ENCODE data around the gene TMEM165. TPM values are rescaled to one million over a fixed set of nuclear protein-coding genes. Genes with fewer than 3 reads are reported as not detected.
"Not testable (repeated sequence)": the region's sequence is repeated elsewhere in the genome, so short reads cannot be mapped to it uniquely, and the experiment has no call there.

Gene TMEM165
- polyA plus RNA-seq, 1 donor: 59.3 TPM

DNA sequence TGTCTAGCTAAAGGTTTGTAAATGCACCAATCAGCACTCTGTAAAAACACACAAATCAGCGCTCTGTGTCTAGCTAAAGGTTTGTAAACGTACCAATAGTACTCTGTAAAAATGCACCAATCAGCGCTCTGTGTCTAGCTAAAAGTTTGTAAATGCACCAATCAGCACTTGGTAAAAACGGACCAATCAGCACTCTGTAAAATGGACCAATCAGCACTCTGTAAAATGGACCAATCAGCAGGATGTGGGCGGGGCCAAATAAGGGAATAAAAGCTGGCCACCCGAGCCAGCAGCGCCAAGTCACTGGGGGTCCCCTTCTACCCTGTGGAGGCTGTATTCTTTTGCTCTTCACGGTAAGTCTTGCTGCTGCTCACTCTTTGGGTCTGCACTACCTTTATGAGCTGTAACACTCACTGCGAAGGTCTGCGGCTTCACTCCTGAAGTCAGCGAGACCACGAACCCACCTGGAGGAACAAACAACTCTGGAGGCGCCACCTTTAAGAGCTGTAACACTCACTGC, 42.5 kb upstream of the TMEM165 start:
- H3K4me3 ChIP-seq (ENCODE audit: low read length); H3K9me3 ChIP-seq (ENCODE audit: control insufficient read depth, low read depth, low read length); DNase-seq; H3K4me1 ChIP-seq (ENCODE audit: control insufficient read depth, insufficient read depth, low read length); H3K27ac ChIP-seq (ENCODE audit: low read length); H3K36me3 ChIP-seq (ENCODE audit: control insufficient read depth, insufficient read depth, low read length); H3K27me3 ChIP-seq (ENCODE audit: control insufficient read depth, insufficient read depth, low read length): not testable (repeated sequence)
- no CpG with 5 or more reads among the region's 13 CpGs for WGBS (ENCODE audit: insufficient coverage, low lambda C conversion rate)

GRCh38 chr4:55354648-55355047, 41.1 kb upstream of the TMEM165 start:
- no CpG with 5 or more reads among the region's 8 CpGs for WGBS (ENCODE audit: insufficient coverage, low lambda C conversion rate)
- no peak for DNase-seq
- no peaks in the 10 kb centered on the region for H3K27me3 ChIP-seq (ENCODE audit: control insufficient read depth, insufficient read depth, low read length)

DNA sequence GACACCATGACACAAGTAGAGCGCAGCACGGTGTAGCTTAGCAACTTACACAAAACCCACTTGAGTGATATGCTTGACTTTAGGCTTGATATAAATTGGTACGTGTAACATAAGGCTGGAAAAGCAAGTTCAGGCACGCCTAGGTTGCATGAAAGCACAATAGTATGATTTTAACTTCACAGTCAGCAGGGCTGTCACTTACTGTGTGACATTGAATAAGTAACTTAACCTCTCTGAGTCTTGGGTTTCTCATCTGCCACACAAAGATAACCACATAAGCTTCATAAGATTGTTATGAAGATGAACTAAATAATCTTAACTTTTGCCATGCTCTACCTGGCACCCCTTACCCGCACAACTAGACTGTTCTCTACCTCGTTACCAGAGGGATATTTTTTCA, 40.2 kb upstream of the TMEM165 start:
- Histone ChIP-seq H3K27me3 (ENCODE audit: control insufficient read depth, insufficient read depth, low read length) (no peaks in the 10 kb centered on the region), H3K4me3 (ENCODE audit: low read length) (no peak overlapping the region), H3K4me1 (ENCODE audit: control insufficient read depth, insufficient read depth, low read length) (no peaks in the 10 kb centered on the region), H3K27ac (ENCODE audit: low read length) (no peak overlapping the region), H3K36me3 (ENCODE audit: control insufficient read depth, insufficient read depth, low read length) (peaks cover 3% of the 10 kb centered on the region), H3K9me3 (ENCODE audit: control insufficient read depth, low read depth, low read length) (no peaks in the 10 kb centered on the region)
- DNase-seq: no peak
- WGBS (ENCODE audit: insufficient coverage, low lambda C conversion rate): 100% methylated on average over 2 of the region's 6 CpGs

More at GRCh38 chr4:55354648-55355047, 41.1 kb upstream of the TMEM165 start:
- Histone ChIP-seq H3K4me1 (ENCODE audit: control insufficient read depth, insufficient read depth, low read length) (no peaks in the 10 kb centered on the region), H3K4me3 (ENCODE audit: low read length) (no peak overlapping the region), H3K9me3 (ENCODE audit: control insufficient read depth, low read depth, low read length) (no peaks in the 10 kb centered on the region), H3K36me3 (ENCODE audit: control insufficient read depth, insufficient read depth, low read length) (peaks cover 3% of the 10 kb centered on the region), H3K27ac (ENCODE audit: low read length) (no peak overlapping the region)

- WGBS (ENCODE audit: insufficient coverage, low lambda C conversion rate): no CpG with 5 or more reads among the region's 5 CpGs
- H3K36me3 ChIP-seq (ENCODE audit: control insufficient read depth, insufficient read depth, low read length): peaks cover 3% of the 10 kb centered on the region
- H3K4me3 ChIP-seq (ENCODE audit: low read length): no peak overlapping the region
- no peaks in the 10 kb centered on the region for H3K4me1 ChIP-seq (ENCODE audit: control insufficient read depth, insufficient read depth, low read length)
- no peak overlapping the region for H3K27ac ChIP-seq (ENCODE audit: low read length)
- DNase-seq: no peak
- no peaks in the 10 kb centered on the region for H3K9me3 ChIP-seq (ENCODE audit: control insufficient read depth, low read depth, low read length)
- no peaks in the 10 kb centered on the region for H3K27me3 ChIP-seq (ENCODE audit: control insufficient read depth, insufficient read depth, low read length)
These were observed 38.7 kb upstream of the TMEM165 start for GRCh38 chr4:55356991-55357461.

GRCh38 chr4:55358246-55358645, 37.5 kb upstream of the TMEM165 start:
- DNase-seq: no peak
- Histone ChIP-seq H3K4me3 (ENCODE audit: low read length) (no peak overlapping the region), H3K27ac (ENCODE audit: low read length) (no peak overlapping the region), H3K27me3 (ENCODE audit: control insufficient read depth, insufficient read depth, low read length) (no peaks in the 10 kb centered on the region), H3K36me3 (ENCODE audit: control insufficient read depth, insufficient read depth, low read length) (peaks cover 3% of the 10 kb centered on the region), H3K9me3 (ENCODE audit: control insufficient read depth, low read depth, low read length) (no peaks in the 10 kb centered on the region), H3K4me1 (ENCODE audit: control insufficient read depth, insufficient read depth, low read length) (no peaks in the 10 kb centered on the region)
- no CpG with 5 or more reads among the region's 2 CpGs for WGBS (ENCODE audit: insufficient coverage, low lambda C conversion rate)

DNA sequence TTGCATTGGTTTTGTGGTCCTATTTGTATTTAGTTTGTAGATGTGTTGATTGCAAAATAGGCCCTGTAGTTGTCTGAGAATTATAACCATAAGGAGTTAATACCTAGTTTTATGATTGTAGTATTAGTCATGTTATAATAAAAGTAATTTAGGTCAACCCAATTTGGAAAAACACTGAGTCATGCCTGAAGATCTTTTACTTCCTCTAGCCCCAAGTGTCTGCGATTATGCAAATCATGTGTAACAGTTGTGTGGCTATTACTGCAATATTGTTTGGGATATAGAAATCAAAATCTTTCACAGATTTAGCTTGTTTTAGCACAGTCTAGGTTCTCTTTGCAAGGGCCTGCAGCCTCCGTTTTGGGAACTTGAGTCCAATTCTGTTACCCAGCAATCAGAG, 37.1 kb upstream of the TMEM165 start:
- Histone ChIP-seq H3K36me3 (ENCODE audit: control insufficient read depth, insufficient read depth, low read length) (peaks cover 3% of the 10 kb centered on the region), H3K27me3 (ENCODE audit: control insufficient read depth, insufficient read depth, low read length) (no peaks in the 10 kb centered on the region), H3K27ac (ENCODE audit: low read length) (no peak overlapping the region), H3K9me3 (ENCODE audit: control insufficient read depth, low read depth, low read length) (no peaks in the 10 kb centered on the region), H3K4me3 (ENCODE audit: low read length) (no peak overlapping the region), H3K4me1 (ENCODE audit: control insufficient read depth, insufficient read depth, low read length) (no peaks in the 10 kb centered on the region)
- no peak for DNase-seq
- WGBS (ENCODE audit: insufficient coverage, low lambda C conversion rate): no CpG with 5 or more reads among the region's 2 CpGs

GRCh38 chr4:55359397-55359916, 36.3 kb upstream of the TMEM165 start:
- Histone ChIP-seq H3K27me3 (ENCODE audit: control insufficient read depth, insufficient read depth, low read length) (no peaks in the 10 kb centered on the region), H3K27ac (ENCODE audit: low read length) (no peak overlapping the region), H3K36me3 (ENCODE audit: control insufficient read depth, insufficient read depth, low read length) (no peaks in the 10 kb centered on the region), H3K9me3 (ENCODE audit: control insufficient read depth, low read depth, low read length) (no peaks in the 10 kb centered on the region), H3K4me3 (ENCODE audit: low read length) (no peak overlapping the region), H3K4me1 (ENCODE audit: control insufficient read depth, insufficient read depth, low read length) (no peaks in the 10 kb centered on the region)
- DNase-seq: no peak
- WGBS (ENCODE audit: insufficient coverage, low lambda C conversion rate): 100% methylated on average over 1 of the region's 8 CpGs

DNA sequence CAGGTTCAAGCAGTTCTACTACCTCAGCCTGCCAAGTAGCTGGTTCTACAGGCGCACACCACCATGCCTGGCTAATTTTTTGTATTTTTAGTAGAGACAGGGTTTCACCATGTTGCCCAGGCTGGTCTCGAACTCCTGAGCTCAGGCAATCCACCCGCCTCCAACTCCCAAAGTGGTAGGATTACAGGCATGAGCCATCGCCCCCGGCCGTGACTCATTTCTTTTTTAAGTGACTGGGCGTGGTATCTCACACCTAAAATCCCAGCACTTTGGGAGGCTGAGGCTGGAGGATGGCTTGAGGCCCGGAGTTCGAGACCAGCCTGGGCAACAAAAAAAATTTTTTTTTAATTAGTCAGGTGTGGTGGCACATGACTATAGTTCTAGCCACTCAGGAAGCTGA, 32.8 kb upstream of the TMEM165 start:
- not testable (repeated sequence) for H3K4me1 ChIP-seq (ENCODE audit: control insufficient read depth, insufficient read depth, low read length); H3K27me3 ChIP-seq (ENCODE audit: control insufficient read depth, insufficient read depth, low read length); DNase-seq; H3K27ac ChIP-seq (ENCODE audit: low read length); H3K9me3 ChIP-seq (ENCODE audit: control insufficient read depth, low read depth, low read length); H3K4me3 ChIP-seq (ENCODE audit: low read length); H3K36me3 ChIP-seq (ENCODE audit: control insufficient read depth, insufficient read depth, low read length)
- no CpG with 5 or more reads among the region's 9 CpGs for WGBS (ENCODE audit: insufficient coverage, low lambda C conversion rate)

- H3K36me3 ChIP-seq (ENCODE audit: control insufficient read depth, insufficient read depth, low read length): no peaks in the 10 kb centered on the region
- H3K4me1 ChIP-seq (ENCODE audit: control insufficient read depth, insufficient read depth, low read length): no peaks in the 10 kb centered on the region
These were observed 31.9 kb upstream of the TMEM165 start for GRCh38 chr4:55363691-55364351.

GRCh38 chr4:55364691-55365344, 30.9 kb upstream of the TMEM165 start:
- 92% methylated on average over 2 of the region's 9 CpGs for WGBS (ENCODE audit: insufficient coverage, low lambda C conversion rate)
- Histone ChIP-seq H3K4me3 (ENCODE audit: low read length) (no peak overlapping the region), H3K36me3 (ENCODE audit: control insufficient read depth, insufficient read depth, low read length) (no peaks in the 10 kb centered on the region), H3K27me3 (ENCODE audit: control insufficient read depth, insufficient read depth, low read length) (no peaks in the 10 kb centered on the region), H3K4me1 (ENCODE audit: control insufficient read depth, insufficient read depth, low read length) (no peaks in the 10 kb centered on the region), H3K27ac (ENCODE audit: low read length) (no peak overlapping the region), H3K9me3 (ENCODE audit: control insufficient read depth, low read depth, low read length) (no peaks in the 10 kb centered on the region)
- no peak for DNase-seq

More at GRCh38 chr4:55363691-55364351, 31.9 kb upstream of the TMEM165 start:
- no peaks in the 10 kb centered on the region for H3K27me3 ChIP-seq (ENCODE audit: control insufficient read depth, insufficient read depth, low read length)
- WGBS (ENCODE audit: insufficient coverage, low lambda C conversion rate): no CpG with 5 or more reads among the region's 9 CpGs
- H3K9me3 ChIP-seq (ENCODE audit: control insufficient read depth, low read depth, low read length): no peaks in the 10 kb centered on the region
- no peak overlapping the region for H3K4me3 ChIP-seq (ENCODE audit: low read length)
- H3K27ac ChIP-seq (ENCODE audit: low read length): no peak overlapping the region
- DNase-seq: no peak

Measured in large intestine (tissue), 3 donors.